Ovary (tissue), 9 donors: ENCODE results near the gene TFDP2. TPM values are rescaled to one million over a fixed set of nuclear protein-coding genes. Genes with fewer than 3 reads are reported as not detected.

Experiments
- DNase-seq, 5 donors: peaks; one replicate each; pipeline ENCODE4 v3.0.0-alpha.2; 2019 to 2020
- H3K27ac ChIP-seq, 2 donors: fragments of 200-600 bp; one replicate each; pipeline versions ENCODE4 v1.5.1 to v1.8.0; 2019 to 2022
- H3K27me3 ChIP-seq: fragments of 200-600 bp; one replicate; pipeline ENCODE4 v1.8.0; 2022
- H3K36me3 ChIP-seq: fragments of 200-600 bp; sonication (generic); one replicate; pipeline ENCODE4 v1.5.1; 2019
- H3K4me1 ChIP-seq: one replicate; pipeline ENCODE4 v1.8.1; 2013; ENCODE audit warnings: mild to moderate bottlenecking, moderate library complexity; ENCODE audit not compliant: insufficient read depth
- H3K4me3 ChIP-seq: fragments of 200-600 bp; sonication (generic); one replicate; pipeline ENCODE4 v1.5.1; 2017
- H3K9me3 ChIP-seq, 2 donors: fragments of 200-600 bp in 1 of 2; sonication (generic) in 1 of 2; one replicate each; pipeline versions ENCODE4 v1.5.1 to v1.8.1; 2013 to 2019; ENCODE audit warnings: mild to moderate bottlenecking in 1 of 2, moderate library complexity in 1 of 2
- EP300 ChIP-seq: sonication (generic); formaldehyde crosslinking; IDR thresholded peaks from one replicate; pipeline ENCODE4 v1.6.1; 2017; ENCODE audit warnings: antibody characterized with exemption
- POLR2A ChIP-seq: fragments of 450-650 bp; IDR thresholded peaks from one replicate; pipeline ENCODE4 v1.6.1; 2017; ENCODE audit warnings: antibody characterized with exemption, mild to moderate bottlenecking, moderate library complexity
- WGBS, 3 donors: extraction: QIAGEN DNeasy Blood & Tissue Kit in 1 of 3; methylation state at CpG; one replicate each; pipeline versions ENCODE4 v1.1.5 to v1.1.7; 2013 to 2017; 5-methylcytosine and 5-hydroxymethylcytosine counted together
- intact Hi-C, 4 donors: fragments of 100-400 bp; cut with DNase I; formaldehyde crosslinking; loops; one replicate each; pipeline versions ENCODE4 v1.11.0 to v1.15.1; 2022 to 2023
- polyA plus RNA-seq, 2 donors: library from polyadenylated mRNA; stranded (reverse); fragments of 200-250 nt in 1 of 2; fragments of 350-450 nt in 1 of 2; fragmentation: Illumina TruSeq in 1 of 2; extraction: RNeasy Lipid Tissue Mini Kit (QIAGEN cat#74804) in 1 of 2; gene quantifications; one replicate each; pipeline ENCODE4 v1.2.3, GENCODE V29; 2013 to 2014
- total RNA-seq, 7 donors: library from RNA; depleted of rRNA in 2 of 7; stranded (reverse); fragments of >200 nt in 2 of 7; fragmentation: NEBNext Ultra II Directional in 3 of 7; extraction: Animal tissue kit (Norgen Biotek cat#: 25700) in 3 of 7; gene quantifications; one replicate each; pipeline versions ENCODE4 v1.1.0 to v1.2.4, GENCODE V29; 2016 to 2023
- TF ChIP-seq, protein P1 (sequence below), 3 donors: fragments of 450-650 bp in 2 of 3; fragments of 200-600 bp in 1 of 3; IDR thresholded peaks; one replicate each; pipeline versions ENCODE4 v1.5.1 to v1.8.0; 2016 to 2022; ENCODE audit warnings: antibody characterized with exemption in 3 of 3, mild to moderate bottlenecking in 1 of 3
- donor health status: DM: no; HTN: no; CAD: no; lungs with moderate emphysema.
- donor health status: DM: no; HTN: no; CAD: no.
- donor health status: Bipolar disorder and iron deficiency.
- donor health status: DM: yes; HTN: yes; CAD: no.
- donor health status: DM: no; HTN: no; CAD: no.
- donor health status: DM: yes; HTN: yes; CAD: no.

TFDP2 gene
- total and polyA plus RNA-seq, 9 donors = 25.7 to 89.8 (median 78.4) TPM

DNA sequence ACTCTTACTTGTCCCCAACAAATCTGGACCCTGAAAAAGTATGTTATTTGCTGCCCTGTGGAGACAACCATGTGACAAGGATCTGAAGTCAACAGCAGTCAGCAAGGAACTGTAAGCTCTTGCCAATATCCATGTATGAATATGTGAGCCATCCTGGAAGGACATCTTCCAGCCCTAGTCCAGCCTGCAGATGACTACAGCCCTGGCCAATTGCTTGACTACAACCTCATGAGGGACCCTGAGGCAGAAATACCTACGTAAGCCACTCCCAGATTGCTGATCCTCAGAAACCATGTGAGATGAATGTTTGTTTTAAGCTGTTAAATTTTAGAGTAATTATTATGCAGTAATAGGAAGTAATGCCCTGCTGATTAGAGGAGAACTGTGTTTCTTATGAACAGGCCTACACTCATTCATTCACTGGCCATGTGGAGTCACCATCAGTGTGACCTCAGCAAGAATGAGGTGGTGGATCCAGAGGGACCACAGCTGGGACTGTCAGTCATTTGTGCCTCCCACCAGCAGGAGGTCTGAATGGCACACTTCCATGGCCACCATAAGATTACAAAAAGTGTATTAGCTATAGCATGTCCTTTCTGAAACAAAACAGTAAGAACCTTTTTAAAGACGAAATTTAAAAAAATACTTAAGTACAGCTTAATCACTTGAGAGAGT lies 92.6 kb downstream of the TFDP2 start:
- H3K27ac ChIP-seq = no peak overlapping the region
- no peaks in the 10 kb centered on the region for H3K27me3 ChIP-seq
- peaks cover 1% of the 10 kb centered on the region for H3K4me1 ChIP-seq
- TF ChIP-seq POLR2A = no peak
- TF ChIP-seq, protein P1, sequence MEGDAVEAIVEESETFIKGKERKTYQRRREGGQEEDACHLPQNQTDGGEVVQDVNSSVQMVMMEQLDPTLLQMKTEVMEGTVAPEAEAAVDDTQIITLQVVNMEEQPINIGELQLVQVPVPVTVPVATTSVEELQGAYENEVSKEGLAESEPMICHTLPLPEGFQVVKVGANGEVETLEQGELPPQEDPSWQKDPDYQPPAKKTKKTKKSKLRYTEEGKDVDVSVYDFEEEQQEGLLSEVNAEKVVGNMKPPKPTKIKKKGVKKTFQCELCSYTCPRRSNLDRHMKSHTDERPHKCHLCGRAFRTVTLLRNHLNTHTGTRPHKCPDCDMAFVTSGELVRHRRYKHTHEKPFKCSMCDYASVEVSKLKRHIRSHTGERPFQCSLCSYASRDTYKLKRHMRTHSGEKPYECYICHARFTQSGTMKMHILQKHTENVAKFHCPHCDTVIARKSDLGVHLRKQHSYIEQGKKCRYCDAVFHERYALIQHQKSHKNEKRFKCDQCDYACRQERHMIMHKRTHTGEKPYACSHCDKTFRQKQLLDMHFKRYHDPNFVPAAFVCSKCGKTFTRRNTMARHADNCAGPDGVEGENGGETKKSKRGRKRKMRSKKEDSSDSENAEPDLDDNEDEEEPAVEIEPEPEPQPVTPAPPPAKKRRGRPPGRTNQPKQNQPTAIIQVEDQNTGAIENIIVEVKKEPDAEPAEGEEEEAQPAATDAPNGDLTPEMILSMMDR (IDR thresholded peaks at IDR 0.05) = no peak
- TF ChIP-seq EP300 = no peak
- 65 to 77% (median 76%) methylated on average over 2 of the region's 2 CpGs for WGBS, 3 donors
- intact Hi-C loops = no loop called here
- H3K9me3 ChIP-seq = no peaks in the 10 kb centered on the region
- H3K4me3 ChIP-seq = no peak overlapping the region
- H3K36me3 ChIP-seq = no peaks in the 10 kb centered on the region
- no peak for DNase-seq

DNA sequence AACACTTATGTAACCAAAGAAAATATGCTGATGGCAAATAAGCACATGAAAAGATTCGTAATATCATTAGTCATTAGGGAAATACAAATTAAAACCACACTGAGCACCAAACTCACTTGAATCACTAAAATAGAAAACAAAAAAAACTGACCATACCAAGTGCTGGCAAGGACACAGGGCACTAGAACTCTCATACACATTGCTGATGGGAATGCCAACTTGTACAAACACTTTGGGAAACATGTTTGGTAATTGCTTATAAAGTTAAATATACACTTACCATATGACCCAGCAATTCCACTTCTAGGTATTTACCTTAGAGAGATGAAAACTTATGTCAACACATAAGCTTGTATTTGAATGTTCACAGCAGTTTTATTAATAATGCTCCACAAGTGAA lies 95.5 kb downstream of the TFDP2 start:
- Histone ChIP-seq H3K9me3 (no peaks in the 10 kb centered on the region), H3K4me1 (peaks cover 1% of the 10 kb centered on the region), H3K4me3 (no peak overlapping the region), H3K27me3 (no peaks in the 10 kb centered on the region), H3K36me3 (no peaks in the 10 kb centered on the region), H3K27ac (no peak overlapping the region)
- DNase-seq = no peak
- TF ChIP-seq POLR2A (no peak), EP300 (no peak)
- TF ChIP-seq, protein P1 (IDR thresholded peaks at IDR 0.05) = no peak
- WGBS, 3 donors = 61 to 72% (median 69%) methylated on average over 1 of the region's 1 CpG
- intact Hi-C loops = no loop called here

DNA sequence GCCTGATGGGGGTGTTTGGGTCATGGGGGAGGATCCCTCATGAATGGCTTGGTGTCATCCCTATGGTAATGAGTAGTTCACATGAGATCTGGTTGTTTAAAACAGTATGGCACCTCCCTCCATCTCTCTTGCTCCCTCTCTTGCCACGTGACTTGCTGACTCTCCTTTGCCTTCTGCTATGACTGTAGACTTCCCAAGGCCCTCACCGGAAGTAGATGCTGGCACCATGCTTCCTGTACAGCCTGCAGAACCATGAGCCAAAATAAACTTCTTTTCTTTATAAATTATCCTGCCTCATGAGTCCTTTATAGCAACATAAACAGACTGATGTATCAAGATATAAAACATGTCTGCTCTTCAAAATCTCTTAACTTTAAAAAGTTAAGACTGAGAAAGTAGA lies 96.1 kb downstream of the TFDP2 start:
- Histone ChIP-seq H3K36me3 (no peaks in the 10 kb centered on the region), H3K4me3 (no peak overlapping the region), H3K27me3 (no peaks in the 10 kb centered on the region), H3K27ac (no peak overlapping the region), H3K9me3 (no peaks in the 10 kb centered on the region), H3K4me1 (peaks cover 1% of the 10 kb centered on the region)
- no peak for DNase-seq
- intact Hi-C loops = no loop called here
- TF ChIP-seq EP300 = no peak
- TF ChIP-seq, protein P1 (IDR thresholded peaks at IDR 0.05) = no peak
- TF ChIP-seq POLR2A = no peak
- 44 to 68% (median 49%) methylated on average over 2 of the region's 2 CpGs for WGBS, 3 donors

DNA sequence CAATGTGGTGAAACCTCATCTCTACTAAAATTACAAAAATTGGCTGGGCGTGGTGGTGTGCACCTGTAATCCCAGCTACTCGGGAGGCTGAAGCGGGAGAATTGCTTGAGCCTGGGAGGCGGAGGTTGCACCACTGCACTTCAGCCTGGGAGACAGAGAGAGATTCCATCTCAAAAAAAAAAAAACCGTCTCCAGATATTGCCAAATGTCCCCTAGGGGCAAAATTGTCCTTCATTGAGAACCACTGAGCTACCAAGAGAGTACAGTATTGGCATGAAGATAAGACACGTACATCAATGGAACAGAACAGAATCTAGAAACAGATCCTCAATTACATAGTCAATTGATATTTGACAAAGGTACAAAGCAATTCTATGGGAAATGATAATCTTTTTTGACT lies 98.0 kb downstream of the TFDP2 start:
- no peaks in the 10 kb centered on the region for H3K9me3 ChIP-seq
- H3K27ac ChIP-seq = no peak overlapping the region
- no peak overlapping the region for H3K4me3 ChIP-seq
- TF ChIP-seq POLR2A (no peak), EP300 (no peak)
- TF ChIP-seq, protein P1 (IDR thresholded peaks at IDR 0.05) = no peak
- no peak for DNase-seq
- no peaks in the 10 kb centered on the region for H3K27me3 ChIP-seq
- H3K4me1 ChIP-seq = no peaks in the 10 kb centered on the region
- H3K36me3 ChIP-seq = no peaks in the 10 kb centered on the region
- intact Hi-C loops = no loop called here
- 97 to 99% (median 97%) methylated on average over 6 of the region's 6 CpGs for WGBS, 3 donors
